Measurements from ENCODE around the gene GDPD4.

- TF ChIP-seq CTCF (conservative IDR thresholded peaks at IDR 0.05; ENCODE audit: low read length) (no peak), EZH2phosphoT487 (IDR thresholded peaks at IDR 0.05; ENCODE audit: borderline replicate concordance) (no peak)
These were observed 106.3 kb downstream of the GDPD4 start for GRCh38 chr11:77195071-77195755.
